ENCODE data around the gene MYL3. TPM values are rescaled to one million over a fixed set of nuclear protein-coding genes. Genes with fewer than 3 reads are reported as not detected.

MYL3 gene
- total and polyA plus RNA-seq, 2 of the 4 experiments (the other 2 are of a cell fraction): 0.09 TPM; not detected in 1

- H3K9me3 ChIP-seq (ENCODE audit: control insufficient read depth, insufficient read depth, low read length): no peaks in the 10 kb centered on the region
- H3K79me1 ChIP-seq (ENCODE audit: low read depth in 1 of 2, low read length in 2 of 2): no peaks in the 10 kb centered on the region
- DNase-seq (peak; percentile 34), ATAC-seq (ENCODE audit: low read depth) (peak; percentile 52)
- no peak overlapping the region for H3K4me3 ChIP-seq (ENCODE audit: insufficient read depth, low read depth, low read length)
- 22% methylated on average over 3 of the region's 5 CpGs; no CpG with 5 or more reads in 1 of the 2 experiments for WGBS, 2 experiments (ENCODE audit: extremely low coverage in 2 of 2, insufficient read length in 1 of 2)
- no peak overlapping the region for H3K56ac ChIP-seq (ENCODE audit: extremely low read depth, insufficient read depth, low read length)
- H3K18ac ChIP-seq (ENCODE audit: low read depth, low read length): no peak overlapping the region
- no peak overlapping the region for H2AFZ ChIP-seq (replicated peaks; ENCODE audit: low read length, poor library complexity)
- dilution Hi-C loops (cut with HindIII; ENCODE audit: low sequenced_read_pairs, unreplicated experiment) (no loop called here), intact Hi-C loops (cut with micrococcal nuclease) (loop anchor here (1.0 kb wide), 2 partner anchors 29 to 190 kb away; no protein-coding TSS in a partner anchor), in situ Hi-C loops (cut with MboI; ENCODE audit: low sequenced_read_pairs) (loop anchor here (5.0 to 25.0 kb wide), 2 partner anchors 193 to 408 kb away; partner anchors contain the start of genes RTP3 and TMIE)
- peaks cover 4% of the 10 kb centered on the region; the same call in 1 of the 2 replicates for H4K20me1 ChIP-seq (ENCODE audit: insufficient read depth, low read length)
- H4K8ac ChIP-seq (ENCODE audit: low read depth in 2 of 2, low read length in 2 of 2): no peak overlapping the region
- H2BK120ac ChIP-seq (ENCODE audit: low read depth, low read length): no peak overlapping the region
- BruUV-seq (replicated peaks): no TSS peak
- no peaks in the 10 kb centered on the region for H3K36me3 ChIP-seq (ENCODE audit: control insufficient read depth, insufficient read depth, low read length)
- peaks cover 29% of the 10 kb centered on the region for H3K27me3 ChIP-seq (ENCODE audit: control insufficient read depth, insufficient read depth, low read length)
- no peak overlapping the region for H3K4me2 ChIP-seq (ENCODE audit: low read depth, low read length)
- H3K14ac ChIP-seq (replicated peaks; ENCODE audit: low read depth, low read length): no peak overlapping the region
- no peak overlapping the region for H4K91ac ChIP-seq (ENCODE audit: insufficient read depth, low read depth, low read length)
- H3K23ac ChIP-seq (ENCODE audit: low read depth, low read length): no peak overlapping the region
- H2AK5ac ChIP-seq (ENCODE audit: low read depth, low read length): no peak overlapping the region
- H2AK9ac ChIP-seq (replicated peaks; ENCODE audit: low read depth, low read length, poor library complexity): no peak overlapping the region
- no peak overlapping the region for H4K5ac ChIP-seq (ENCODE audit: low read depth, low read length)
- H2BK15ac ChIP-seq (ENCODE audit: low read depth, low read length): no peak overlapping the region
- H3K9me1 ChIP-seq (ENCODE audit: insufficient read depth, low read length): 0 out of 2 replicates have a peak, but pooled peaks cover 3% of the 10 kb centered on the region
- TF ChIP-seq CTCF (conservative IDR thresholded peaks at IDR 0.05; ENCODE audit: low read depth, low read length) (peak; percentile 81), RCOR1 (IDR thresholded peaks at IDR 0.05; ENCODE audit: insufficient replicate concordance, low read length) (no peak), RFX5 (IDR thresholded peaks at IDR 0.05; ENCODE audit: low read depth, low read length) (no peak), MAZ (IDR thresholded peaks at IDR 0.05; ENCODE audit: borderline replicate concordance, low read depth, low read length) (peak; percentile 87), SMC3 (IDR thresholded peaks at IDR 0.05; ENCODE audit: low read depth, low read length) (peak; percentile 92), RAD21 (IDR thresholded peaks at IDR 0.05; ENCODE audit: low read length) (peak; percentile 80)
- no peak overlapping the region for H2BK20ac ChIP-seq (ENCODE audit: low read depth, low read length)
- H3K4me1 ChIP-seq (ENCODE audit: control insufficient read depth, insufficient read depth, low read length): no peaks in the 10 kb centered on the region; the same call in 1 of the 2 replicates
- H3K27ac ChIP-seq (ENCODE audit: insufficient read depth, low read length): no peak overlapping the region
- H2BK5ac ChIP-seq (ENCODE audit: low read depth, low read length, poor library complexity, severe bottlenecking): no peak overlapping the region
- no peak overlapping the region for H3K4ac ChIP-seq (ENCODE audit: low read depth, low read length)
- POLR2A ChIA-PET (ENCODE audit: unreplicated experiment): no interaction called here
- no peak overlapping the region for H3K9ac ChIP-seq (ENCODE audit: low read depth, low read length)
- CTCF ChIA-PET: interaction anchor here (0.6 to 1.6 kb wide), 2 partner anchors 187 to 203 kb away, joined by 6 to 7 read pairs; no protein-coding TSS in a partner anchor
Measured at GRCh38 chr3:46895204-46895660, 32.0 kb upstream of the MYL3 start.
